ENCODE results near the gene ZNF410.

DNA sequence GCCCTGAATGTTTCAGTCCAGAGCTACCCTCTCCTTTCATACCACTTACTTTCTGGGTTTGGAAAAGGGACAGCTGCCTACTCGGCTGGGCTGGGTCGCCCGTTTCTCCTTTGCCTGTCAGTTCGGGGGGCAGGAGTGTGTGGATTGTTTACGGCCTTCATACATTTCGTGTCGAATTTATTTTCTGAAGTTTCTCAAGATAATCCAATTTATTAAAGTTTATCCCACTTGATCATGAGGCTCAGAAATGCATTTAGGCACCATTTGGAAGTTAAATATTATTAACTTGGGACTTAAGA, 608 bp downstream of the ZNF410 start:
- TF ChIP-seq, protein P1, sequence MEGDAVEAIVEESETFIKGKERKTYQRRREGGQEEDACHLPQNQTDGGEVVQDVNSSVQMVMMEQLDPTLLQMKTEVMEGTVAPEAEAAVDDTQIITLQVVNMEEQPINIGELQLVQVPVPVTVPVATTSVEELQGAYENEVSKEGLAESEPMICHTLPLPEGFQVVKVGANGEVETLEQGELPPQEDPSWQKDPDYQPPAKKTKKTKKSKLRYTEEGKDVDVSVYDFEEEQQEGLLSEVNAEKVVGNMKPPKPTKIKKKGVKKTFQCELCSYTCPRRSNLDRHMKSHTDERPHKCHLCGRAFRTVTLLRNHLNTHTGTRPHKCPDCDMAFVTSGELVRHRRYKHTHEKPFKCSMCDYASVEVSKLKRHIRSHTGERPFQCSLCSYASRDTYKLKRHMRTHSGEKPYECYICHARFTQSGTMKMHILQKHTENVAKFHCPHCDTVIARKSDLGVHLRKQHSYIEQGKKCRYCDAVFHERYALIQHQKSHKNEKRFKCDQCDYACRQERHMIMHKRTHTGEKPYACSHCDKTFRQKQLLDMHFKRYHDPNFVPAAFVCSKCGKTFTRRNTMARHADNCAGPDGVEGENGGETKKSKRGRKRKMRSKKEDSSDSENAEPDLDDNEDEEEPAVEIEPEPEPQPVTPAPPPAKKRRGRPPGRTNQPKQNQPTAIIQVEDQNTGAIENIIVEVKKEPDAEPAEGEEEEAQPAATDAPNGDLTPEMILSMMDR (IDR thresholded peaks at IDR 0.05 in 8 of 11, conservative IDR thresholded peaks at IDR 0.05 in 3 of 11), result no peak
- TF ChIP-seq POLR2AphosphoS5 (IDR thresholded peaks at IDR 0.05), result no peak
- no peak for TF ChIP-seq POLR2A (IDR thresholded peaks at IDR 0.05)
